ENCODE measurements around the gene FBXO2.

- TF ChIP-seq CTCF (IDR thresholded peaks at IDR 0.05) (no peak), POLR2AphosphoS5 (IDR thresholded peaks at IDR 0.05) (no peak), POLR2A (IDR thresholded peaks at IDR 0.05) (no peak)
Measured at GRCh38 chr1:11691302-11691914, 37.2 kb upstream of the FBXO2 start, which contains the start of gene DRAXIN.

Data from prostate gland (tissue), 2 donors.